ENCODE measurements around the gene DCLRE1A.

DCLRE1A gene

DNA sequence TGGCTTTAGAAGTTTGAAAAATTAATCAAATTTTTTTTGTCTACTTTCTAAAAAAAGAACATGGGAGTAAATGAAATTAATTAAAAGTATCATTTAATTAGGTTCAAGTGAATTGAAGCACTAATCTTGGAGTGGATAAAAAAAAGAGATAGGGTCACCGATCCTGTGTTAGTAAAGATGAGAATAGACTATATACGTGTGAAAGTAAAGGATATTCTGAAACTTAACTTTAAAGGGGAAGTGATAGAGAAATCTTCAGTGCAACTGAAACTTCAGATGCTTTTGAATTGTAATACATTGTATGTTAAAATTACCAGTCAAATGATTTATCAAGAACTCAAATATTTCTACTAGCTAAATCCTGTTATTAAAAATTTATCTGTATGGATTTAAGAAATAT, 5.4 kb upstream of the DCLRE1A start:
- in situ Hi-C loops (cut with MboI; ENCODE audit: low pct_unique_long_range_greater_than_20kb, low sequenced_read_pairs, unreplicated experiment): no loop called here
- DNase-seq (ENCODE audit: low spot score): peak; percentile 33
- TF ChIP-seq, protein P1, sequence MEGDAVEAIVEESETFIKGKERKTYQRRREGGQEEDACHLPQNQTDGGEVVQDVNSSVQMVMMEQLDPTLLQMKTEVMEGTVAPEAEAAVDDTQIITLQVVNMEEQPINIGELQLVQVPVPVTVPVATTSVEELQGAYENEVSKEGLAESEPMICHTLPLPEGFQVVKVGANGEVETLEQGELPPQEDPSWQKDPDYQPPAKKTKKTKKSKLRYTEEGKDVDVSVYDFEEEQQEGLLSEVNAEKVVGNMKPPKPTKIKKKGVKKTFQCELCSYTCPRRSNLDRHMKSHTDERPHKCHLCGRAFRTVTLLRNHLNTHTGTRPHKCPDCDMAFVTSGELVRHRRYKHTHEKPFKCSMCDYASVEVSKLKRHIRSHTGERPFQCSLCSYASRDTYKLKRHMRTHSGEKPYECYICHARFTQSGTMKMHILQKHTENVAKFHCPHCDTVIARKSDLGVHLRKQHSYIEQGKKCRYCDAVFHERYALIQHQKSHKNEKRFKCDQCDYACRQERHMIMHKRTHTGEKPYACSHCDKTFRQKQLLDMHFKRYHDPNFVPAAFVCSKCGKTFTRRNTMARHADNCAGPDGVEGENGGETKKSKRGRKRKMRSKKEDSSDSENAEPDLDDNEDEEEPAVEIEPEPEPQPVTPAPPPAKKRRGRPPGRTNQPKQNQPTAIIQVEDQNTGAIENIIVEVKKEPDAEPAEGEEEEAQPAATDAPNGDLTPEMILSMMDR (IDR thresholded peaks at IDR 0.05; ENCODE audit: extremely low read depth, insufficient read depth, missing control alignments): no peak

DNA sequence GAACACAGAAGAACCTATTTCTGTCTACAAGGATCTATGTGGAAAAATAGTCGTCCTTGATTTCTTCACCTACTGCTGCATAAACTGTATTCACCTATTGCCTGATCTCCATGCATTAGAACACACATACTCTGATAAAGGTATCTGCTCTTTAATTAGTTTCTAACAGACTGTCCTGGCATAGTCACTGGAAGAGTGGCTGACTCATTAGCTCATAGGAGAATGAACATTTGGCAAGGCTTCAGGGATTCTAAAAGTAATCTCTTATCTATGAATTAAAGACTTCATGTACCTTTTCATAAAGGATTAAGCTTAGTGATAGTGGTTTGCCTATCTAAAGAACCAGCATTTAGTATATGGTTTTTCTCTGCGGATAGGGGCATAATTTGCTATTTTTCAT, 4.7 kb upstream of the DCLRE1A start:
- TF ChIP-seq, protein P1 (IDR thresholded peaks at IDR 0.05; ENCODE audit: extremely low read depth, insufficient read depth, missing control alignments): no peak
- no peak for DNase-seq (ENCODE audit: low spot score)
- in situ Hi-C loops (cut with MboI; ENCODE audit: low pct_unique_long_range_greater_than_20kb, low sequenced_read_pairs, unreplicated experiment): no loop called here

DNA sequence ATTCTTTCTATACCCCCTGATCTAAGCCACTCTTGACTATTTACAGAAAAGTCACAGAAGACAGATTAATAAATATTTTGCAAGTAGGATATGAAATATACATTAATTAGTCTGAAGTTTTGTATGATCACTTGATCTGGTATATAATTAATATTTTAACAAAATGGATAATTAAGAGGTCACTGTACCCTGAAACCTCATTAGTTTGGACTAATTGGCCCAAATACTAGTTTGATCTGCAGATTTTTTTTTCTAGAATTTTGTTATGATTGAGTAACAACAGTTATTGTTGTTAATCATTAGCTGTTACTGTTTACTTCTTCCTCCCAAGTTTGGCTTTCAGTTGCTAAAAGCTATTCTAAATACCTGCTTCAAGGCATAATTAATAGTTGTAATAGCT, 3.3 kb upstream of the DCLRE1A start:
- TF ChIP-seq, protein P1 (IDR thresholded peaks at IDR 0.05; ENCODE audit: extremely low read depth, insufficient read depth, missing control alignments): no peak
- in situ Hi-C loops (cut with MboI; ENCODE audit: low pct_unique_long_range_greater_than_20kb, low sequenced_read_pairs, unreplicated experiment): no loop called here

DNA sequence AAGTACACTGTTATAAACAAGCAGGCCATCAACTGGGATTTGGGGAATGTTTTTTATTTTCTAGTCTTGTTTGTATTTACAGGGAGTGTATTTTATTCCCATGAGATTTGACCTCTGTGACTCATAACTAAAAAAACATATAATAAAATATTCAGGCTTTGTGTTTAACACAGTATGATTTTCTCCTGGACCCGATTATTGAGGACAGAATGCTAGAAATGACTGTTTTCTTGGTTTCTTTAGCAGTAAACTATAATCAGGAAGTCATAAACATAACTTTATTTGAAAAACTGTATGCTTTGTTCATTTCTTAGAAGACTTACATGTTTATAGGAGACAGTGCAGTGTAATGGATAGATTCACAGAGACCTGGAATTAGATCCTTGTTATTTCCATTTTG, 2.7 kb upstream of the DCLRE1A start:
- TF ChIP-seq, protein P1 (IDR thresholded peaks at IDR 0.05; ENCODE audit: extremely low read depth, insufficient read depth, missing control alignments): no peak
- in situ Hi-C loops (cut with MboI; ENCODE audit: low pct_unique_long_range_greater_than_20kb, low sequenced_read_pairs, unreplicated experiment): no loop called here
- no peak for DNase-seq (ENCODE audit: low spot score)

More for the DNA sequence above, 3.3 kb upstream of the DCLRE1A start:
- DNase-seq (ENCODE audit: low spot score): no peak

DNA sequence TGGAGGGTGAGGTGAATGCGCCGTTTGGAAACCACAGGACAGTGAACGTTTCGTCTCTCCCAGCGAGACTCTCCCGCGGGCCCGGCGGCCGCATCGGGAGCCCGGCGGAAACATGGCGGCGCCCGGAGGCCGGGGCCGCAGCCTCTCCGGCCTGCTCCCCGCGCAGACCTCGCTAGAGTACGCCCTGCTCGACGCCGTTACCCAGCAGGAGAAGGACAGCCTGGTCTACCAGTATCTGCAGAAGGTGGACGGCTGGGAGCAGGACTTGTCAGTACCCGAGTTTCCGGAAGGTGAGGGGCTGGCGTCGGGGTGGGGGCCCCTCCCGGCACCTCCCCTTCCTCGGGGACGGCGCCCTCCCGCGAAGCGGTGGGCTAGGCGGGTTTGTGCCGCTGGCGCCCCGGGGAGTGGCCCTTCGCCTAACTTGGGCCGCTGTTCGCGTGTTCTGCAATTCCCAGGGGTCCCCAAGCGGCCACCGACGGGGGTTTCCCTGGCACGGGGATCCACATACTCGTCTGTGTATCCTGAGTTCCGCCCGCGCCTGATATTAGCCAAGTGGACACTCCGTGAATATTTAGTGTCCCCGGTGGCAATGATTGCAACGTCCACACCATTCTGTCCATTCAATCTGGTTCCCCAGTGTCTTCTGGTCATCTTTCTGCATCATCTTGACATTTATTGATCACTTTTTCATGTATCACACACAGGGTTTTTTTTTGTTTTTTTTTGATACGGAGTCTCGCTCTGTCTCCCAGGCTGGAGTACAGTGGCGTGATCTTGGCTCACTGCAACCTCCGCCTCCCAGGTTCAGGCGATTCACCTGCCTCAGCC, 1.1 kb upstream of the DCLRE1A start:
- in situ Hi-C loops (cut with MboI; ENCODE audit: low pct_unique_long_range_greater_than_20kb, low sequenced_read_pairs, unreplicated experiment): no loop called here
- TF ChIP-seq, protein P1 (IDR thresholded peaks at IDR 0.05; ENCODE audit: extremely low read depth, insufficient read depth, missing control alignments): peak; percentile 3
- DNase-seq (ENCODE audit: low spot score): peak; percentile 65

DNA sequence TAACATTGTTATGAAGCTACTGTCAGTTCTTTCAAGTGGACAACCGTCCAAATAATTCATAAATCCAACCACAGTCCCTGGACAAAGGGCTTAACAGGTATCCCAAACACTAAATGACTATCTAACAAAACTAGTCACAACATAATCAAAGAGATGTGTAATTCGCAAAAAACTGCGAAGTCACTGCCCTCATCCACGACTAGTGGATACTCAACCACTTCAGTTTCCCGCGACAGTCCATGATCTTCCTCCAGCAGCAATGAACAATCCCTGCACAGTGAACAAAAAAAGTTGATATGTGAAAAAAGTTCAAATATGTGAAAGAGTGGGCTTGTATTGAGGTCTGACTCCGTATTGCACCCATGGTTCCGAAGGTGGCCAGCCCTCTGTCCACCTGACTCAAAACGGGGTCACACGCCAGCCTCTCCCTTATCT, 287 bp downstream of the DCLRE1A start:
- TF ChIP-seq, protein P1 (IDR thresholded peaks at IDR 0.05; ENCODE audit: extremely low read depth, insufficient read depth, missing control alignments): no peak
- in situ Hi-C loops (cut with MboI; ENCODE audit: low pct_unique_long_range_greater_than_20kb, low sequenced_read_pairs, unreplicated experiment): no loop called here
- no peak for DNase-seq (ENCODE audit: low spot score)
